Memory B cell (primary cell): ENCODE data around the gene ZFPM1.
A peak's percentile ranks its signal among the peaks of the same experiment; 100 is the strongest.

ENCODE experiments used
- ATAC-seq: fragments of 150-1000 bp; cut with Tn5 transposase; 2 replicates; pipeline ENCODE4 v1.10.0; 2021; ENCODE audit warnings: low read depth, mild to moderate bottlenecking, moderate library complexity
- DNase-seq, 2 donors: peaks; one replicate each; pipeline ENCODE4 v3.0.0; 2022; ENCODE audit warnings: low spot score in 2 of 2
- H3K27ac Mint-ChIP-seq: one replicate; pipeline ENCODE4 v1.8.0; 2022; ENCODE audit warnings: mild to moderate bottlenecking, moderate library complexity, mixed read lengths
- H3K27me3 Mint-ChIP-seq: one replicate; pipeline ENCODE4 v1.8.0; 2022; ENCODE audit warnings: mixed read lengths
- H3K36me3 Mint-ChIP-seq: one replicate; pipeline ENCODE4 v1.8.0; 2022; ENCODE audit warnings: mild to moderate bottlenecking, mixed read lengths
- H3K4me1 Mint-ChIP-seq: one replicate; pipeline ENCODE4 v1.8.0; 2022; ENCODE audit warnings: mixed read lengths
- H3K4me3 Mint-ChIP-seq: one replicate; pipeline ENCODE4 v1.8.0; 2022; ENCODE audit warnings: mild to moderate bottlenecking, moderate library complexity, mixed read lengths
- H3K9me3 Mint-ChIP-seq: one replicate; pipeline ENCODE4 v1.8.0; 2022; ENCODE audit warnings: mixed read lengths

Gene ZFPM1

GRCh38 chr16:88502371-88502770, 49.3 kb downstream of the ZFPM1 start:
- Mint-ChIP-seq H3K27me3 (no peaks in the 10 kb centered on the region), H3K4me1 (peaks cover 5% of the 10 kb centered on the region), H3K9me3 (no peaks in the 10 kb centered on the region), H3K36me3 (no peaks in the 10 kb centered on the region), H3K27ac (no peak overlapping the region), H3K4me3 (no peak overlapping the region)
- DNase-seq (no peak), ATAC-seq (no peak)

GRCh38 chr16:88502776-88503280, 49.7 kb downstream of the ZFPM1 start:
- H3K27ac Mint-ChIP-seq, result no peak overlapping the region
- no peaks in the 10 kb centered on the region for H3K36me3 Mint-ChIP-seq
- H3K4me3 Mint-ChIP-seq, result no peak overlapping the region
- ATAC-seq (no peak), DNase-seq (no peak)
- H3K4me1 Mint-ChIP-seq, result peaks cover 5% of the 10 kb centered on the region
- no peaks in the 10 kb centered on the region for H3K9me3 Mint-ChIP-seq
- H3K27me3 Mint-ChIP-seq, result no peaks in the 10 kb centered on the region

GRCh38 chr16:88503374-88503770, 50.3 kb downstream of the ZFPM1 start:
- no peaks in the 10 kb centered on the region for H3K9me3 Mint-ChIP-seq
- H3K27me3 Mint-ChIP-seq, result no peaks in the 10 kb centered on the region
- ATAC-seq (no peak), DNase-seq (no peak)
- H3K36me3 Mint-ChIP-seq, result no peaks in the 10 kb centered on the region
- peaks cover 5% of the 10 kb centered on the region for H3K4me1 Mint-ChIP-seq
- H3K4me3 Mint-ChIP-seq, result no peak overlapping the region
- H3K27ac Mint-ChIP-seq, result no peak overlapping the region

- Mint-ChIP-seq H3K27me3 (no peaks in the 10 kb centered on the region), H3K27ac (no peak overlapping the region), H3K4me1 (peaks cover 5% of the 10 kb centered on the region), H3K36me3 (no peaks in the 10 kb centered on the region), H3K9me3 (no peaks in the 10 kb centered on the region), H3K4me3 (no peak overlapping the region)
- no peak for DNase-seq
- ATAC-seq, result no peak
Observed at GRCh38 chr16:88503771-88504488, 50.9 kb downstream of the ZFPM1 start.

- DNase-seq (no peak), ATAC-seq (no peak)
- Mint-ChIP-seq H3K27ac (no peak overlapping the region), H3K4me1 (peaks cover 2% of the 10 kb centered on the region), H3K36me3 (no peaks in the 10 kb centered on the region), H3K9me3 (no peaks in the 10 kb centered on the region), H3K4me3 (no peak overlapping the region), H3K27me3 (no peaks in the 10 kb centered on the region)
Observed at GRCh38 chr16:88504489-88505404, 51.7 kb downstream of the ZFPM1 start.

GRCh38 chr16:88505405-88506082, 52.5 kb downstream of the ZFPM1 start:
- Mint-ChIP-seq H3K36me3 (no peaks in the 10 kb centered on the region), H3K4me3 (no peak overlapping the region), H3K27me3 (no peaks in the 10 kb centered on the region), H3K9me3 (no peaks in the 10 kb centered on the region), H3K4me1 (peaks cover 2% of the 10 kb centered on the region), H3K27ac (no peak overlapping the region)
- DNase-seq, result peak; percentile 43 to 54
- ATAC-seq, result peak; percentile 83

GRCh38 chr16:88506723-88507122, 53.6 kb downstream of the ZFPM1 start:
- Mint-ChIP-seq H3K9me3 (no peaks in the 10 kb centered on the region), H3K27ac (no peak overlapping the region), H3K4me3 (no peak overlapping the region), H3K36me3 (no peaks in the 10 kb centered on the region), H3K4me1 (peaks cover 2% of the 10 kb centered on the region), H3K27me3 (no peaks in the 10 kb centered on the region)
- DNase-seq, result no peak
- ATAC-seq, result no peak

GRCh38 chr16:88507231-88507743, 54.2 kb downstream of the ZFPM1 start:
- Mint-ChIP-seq H3K27ac (no peak overlapping the region), H3K4me1 (peaks cover 2% of the 10 kb centered on the region)

GRCh38 chr16:88508376-88508867, 55.3 kb downstream of the ZFPM1 start:
- Mint-ChIP-seq H3K27ac (no peak overlapping the region), H3K4me1 (peaks cover 2% of the 10 kb centered on the region), H3K36me3 (no peaks in the 10 kb centered on the region), H3K9me3 (no peaks in the 10 kb centered on the region), H3K27me3 (no peaks in the 10 kb centered on the region), H3K4me3 (no peak overlapping the region)
- DNase-seq (no peak), ATAC-seq (no peak)

More at GRCh38 chr16:88507231-88507743, 54.2 kb downstream of the ZFPM1 start:
- no peaks in the 10 kb centered on the region for H3K36me3 Mint-ChIP-seq
- no peak overlapping the region for H3K4me3 Mint-ChIP-seq
- H3K27me3 Mint-ChIP-seq, result no peaks in the 10 kb centered on the region
- no peaks in the 10 kb centered on the region for H3K9me3 Mint-ChIP-seq
- ATAC-seq (no peak), DNase-seq (no peak)

GRCh38 chr16:88508868-88509748, 56.0 kb downstream of the ZFPM1 start:
- ATAC-seq (no peak), DNase-seq (no peak)
- Mint-ChIP-seq H3K4me1 (peaks cover 2% of the 10 kb centered on the region), H3K9me3 (no peaks in the 10 kb centered on the region), H3K36me3 (no peaks in the 10 kb centered on the region), H3K4me3 (no peak overlapping the region), H3K27me3 (no peaks in the 10 kb centered on the region), H3K27ac (no peak overlapping the region)

GRCh38 chr16:88509749-88510069, 56.6 kb downstream of the ZFPM1 start:
- Mint-ChIP-seq H3K4me1 (peaks cover 2% of the 10 kb centered on the region), H3K4me3 (no peak overlapping the region), H3K36me3 (no peaks in the 10 kb centered on the region), H3K9me3 (no peaks in the 10 kb centered on the region), H3K27me3 (no peaks in the 10 kb centered on the region), H3K27ac (no peak overlapping the region)
- no peak for ATAC-seq
- DNase-seq, result no peak

- no peaks in the 10 kb centered on the region for H3K36me3 Mint-ChIP-seq
- H3K27ac Mint-ChIP-seq, result no peak overlapping the region
- H3K4me3 Mint-ChIP-seq, result no peak overlapping the region
- no peaks in the 10 kb centered on the region for H3K9me3 Mint-ChIP-seq
- no peaks in the 10 kb centered on the region for H3K27me3 Mint-ChIP-seq
- DNase-seq, result no peak
- H3K4me1 Mint-ChIP-seq, result no peaks in the 10 kb centered on the region
- ATAC-seq, result no peak
Observed at GRCh38 chr16:88510091-88510994, 57.3 kb downstream of the ZFPM1 start.
